Adrenal gland (tissue), 12 donors: ENCODE data around the gene RBM12. TPM values are rescaled to one million over a fixed set of nuclear protein-coding genes. Genes with fewer than 3 reads are reported as not detected.

Experiments
- DNase-seq, 7 donors: peaks; one replicate each; pipeline ENCODE4 v3.0.0-alpha.2; 2019 to 2020
- H3K27ac ChIP-seq, 5 donors: fragments of 200-600 bp; sonication (generic) in 4 of 5; 1 replicate in 3 of 5; 2 replicates in 2 of 5; pipeline versions ENCODE4 v1.5.1 to v1.8.0; 2016 to 2020; ENCODE audit warnings: mild to moderate bottlenecking in 1 of 5
- H3K27me3 ChIP-seq: fragments of 200-600 bp; 2 replicates; pipeline ENCODE4 v1.8.0; 2021
- H3K36me3 ChIP-seq, 2 donors: fragments of 200-600 bp; replicated peaks in 1 of 2; 1 replicate in 1 of 2; 2 replicates in 1 of 2; pipeline versions ENCODE4 v1.5.1 to v1.8.0; 2018 to 2022
- H3K4me1 ChIP-seq, 2 donors: fragments of 200-600 bp; replicated peaks in 1 of 2; 1 replicate in 1 of 2; 2 replicates in 1 of 2; pipeline versions ENCODE4 v1.5.1 to v1.8.0; 2018 to 2021
- H3K4me3 ChIP-seq, 4 donors: fragments of 200-600 bp; sonication (generic) in 3 of 4; one replicate each; pipeline ENCODE4 v1.5.1; 2016 to 2018
- H3K9me3 ChIP-seq, 3 donors: fragments of 200-600 bp; sonication (generic) in 1 of 3; replicated peaks in 1 of 3; 1 replicate in 2 of 3; 2 replicates in 1 of 3; pipeline versions ENCODE4 v1.5.1 to v1.8.0; 2016 to 2021
- POLR2A ChIP-seq, 2 donors: fragments of 450-650 bp; IDR thresholded peaks; one replicate each; pipeline ENCODE4 v1.6.1; 2017; ENCODE audit warnings: antibody characterized with exemption in 2 of 2, mild to moderate bottlenecking in 2 of 2, moderate library complexity in 1 of 2
- WGBS, 4 donors: extraction: QIAGEN DNeasy Blood & Tissue Kit in 2 of 4; methylation state at CpG; one replicate each; pipeline versions ENCODE4 v1.1.5 to v1.1.7; 2013 to 2017; 5-methylcytosine and 5-hydroxymethylcytosine counted together
- intact Hi-C, 2 donors: fragments of 100-400 bp; cut with DNase I; formaldehyde crosslinking; loops; one replicate each; pipeline versions ENCODE4 v1.14.1 to v1.15.0; 2022 to 2023
- polyA plus RNA-seq, 3 donors: library from polyadenylated mRNA; stranded (reverse); fragments of 200-250 nt in 2 of 3; fragments of 350-450 nt in 1 of 3; fragmentation: Illumina TruSeq in 1 of 3; extraction: RNeasy Lipid Tissue Mini Kit (QIAGEN cat#74804) in 1 of 3; gene quantifications; one replicate each; pipeline ENCODE4 v1.2.3, GENCODE V29; 2013 to 2014
- total RNA-seq, 9 donors: library from RNA; depleted of rRNA in 4 of 9; stranded (reverse); fragments of >200 nt in 4 of 9; fragments of 120-200 nt in 1 of 9; fragmentation: NEBNext Ultra II Directional in 1 of 9; extraction: Animal tissue kit (Norgen Biotek cat#: 25700) in 1 of 9; gene quantifications; one replicate each; pipeline versions ENCODE4 v1.1.0 to v1.2.4, GENCODE V29; 2013 to 2023
- TF ChIP-seq, protein P1 (sequence below), 6 experiments: fragments of 450-650 bp in 4 of 6; fragments of 200-600 bp in 2 of 6; sonication (generic) in 1 of 6; IDR thresholded peaks; 1 replicate in 5 of 6; 2 replicates in 1 of 6; pipeline versions ENCODE4 v1.5.1 to v1.8.0; 2016 to 2021; ENCODE audit warnings: antibody characterized with exemption in 6 of 6, mild to moderate bottlenecking in 2 of 6, moderate library complexity in 1 of 6
- donor health status: healthy with polysubstance abuse.
- donor health status: Bipolar disorder and iron deficiency.
- donor health status: DM: yes; HTN: yes; CAD: no.
- donor health status: DM: no; HTN: no; CAD: no.
- donor health status: DM: no; HTN: no; CAD: no.
- donor health status: DM: yes; HTN: yes; CAD: no.

RBM12 gene
- total and polyA plus RNA-seq, 12 donors: 7.7 to 98.6 (median 46.5) TPM

GRCh38 chr20:35601990-35602389, 62.7 kb downstream of the RBM12 start:
- WGBS, 4 donors: 29 to 70% (median 29%) methylated on average over 2 to 30 of the region's 30 CpGs; no CpG with 5 or more reads in 1 of the 4 donors
- TF ChIP-seq POLR2A (IDR thresholded peaks at IDR 0.05): no peak
- TF ChIP-seq, protein P1, sequence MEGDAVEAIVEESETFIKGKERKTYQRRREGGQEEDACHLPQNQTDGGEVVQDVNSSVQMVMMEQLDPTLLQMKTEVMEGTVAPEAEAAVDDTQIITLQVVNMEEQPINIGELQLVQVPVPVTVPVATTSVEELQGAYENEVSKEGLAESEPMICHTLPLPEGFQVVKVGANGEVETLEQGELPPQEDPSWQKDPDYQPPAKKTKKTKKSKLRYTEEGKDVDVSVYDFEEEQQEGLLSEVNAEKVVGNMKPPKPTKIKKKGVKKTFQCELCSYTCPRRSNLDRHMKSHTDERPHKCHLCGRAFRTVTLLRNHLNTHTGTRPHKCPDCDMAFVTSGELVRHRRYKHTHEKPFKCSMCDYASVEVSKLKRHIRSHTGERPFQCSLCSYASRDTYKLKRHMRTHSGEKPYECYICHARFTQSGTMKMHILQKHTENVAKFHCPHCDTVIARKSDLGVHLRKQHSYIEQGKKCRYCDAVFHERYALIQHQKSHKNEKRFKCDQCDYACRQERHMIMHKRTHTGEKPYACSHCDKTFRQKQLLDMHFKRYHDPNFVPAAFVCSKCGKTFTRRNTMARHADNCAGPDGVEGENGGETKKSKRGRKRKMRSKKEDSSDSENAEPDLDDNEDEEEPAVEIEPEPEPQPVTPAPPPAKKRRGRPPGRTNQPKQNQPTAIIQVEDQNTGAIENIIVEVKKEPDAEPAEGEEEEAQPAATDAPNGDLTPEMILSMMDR (IDR thresholded peaks at IDR 0.05): no peak
- Histone ChIP-seq H3K27me3 (no peaks in the 10 kb centered on the region), H3K36me3 (no peaks in the 10 kb centered on the region), H3K4me3 (peak overlapping the region in 2 of 4 donors; percentile 18 to 55), H3K9me3 (no peaks in the 10 kb centered on the region), H3K27ac (no peak overlapping the region), H3K4me1 (peaks cover 15 to 17% of the 10 kb centered on the region in 2 donors)
- no peak for DNase-seq
- intact Hi-C loops: no loop called here

DNA sequence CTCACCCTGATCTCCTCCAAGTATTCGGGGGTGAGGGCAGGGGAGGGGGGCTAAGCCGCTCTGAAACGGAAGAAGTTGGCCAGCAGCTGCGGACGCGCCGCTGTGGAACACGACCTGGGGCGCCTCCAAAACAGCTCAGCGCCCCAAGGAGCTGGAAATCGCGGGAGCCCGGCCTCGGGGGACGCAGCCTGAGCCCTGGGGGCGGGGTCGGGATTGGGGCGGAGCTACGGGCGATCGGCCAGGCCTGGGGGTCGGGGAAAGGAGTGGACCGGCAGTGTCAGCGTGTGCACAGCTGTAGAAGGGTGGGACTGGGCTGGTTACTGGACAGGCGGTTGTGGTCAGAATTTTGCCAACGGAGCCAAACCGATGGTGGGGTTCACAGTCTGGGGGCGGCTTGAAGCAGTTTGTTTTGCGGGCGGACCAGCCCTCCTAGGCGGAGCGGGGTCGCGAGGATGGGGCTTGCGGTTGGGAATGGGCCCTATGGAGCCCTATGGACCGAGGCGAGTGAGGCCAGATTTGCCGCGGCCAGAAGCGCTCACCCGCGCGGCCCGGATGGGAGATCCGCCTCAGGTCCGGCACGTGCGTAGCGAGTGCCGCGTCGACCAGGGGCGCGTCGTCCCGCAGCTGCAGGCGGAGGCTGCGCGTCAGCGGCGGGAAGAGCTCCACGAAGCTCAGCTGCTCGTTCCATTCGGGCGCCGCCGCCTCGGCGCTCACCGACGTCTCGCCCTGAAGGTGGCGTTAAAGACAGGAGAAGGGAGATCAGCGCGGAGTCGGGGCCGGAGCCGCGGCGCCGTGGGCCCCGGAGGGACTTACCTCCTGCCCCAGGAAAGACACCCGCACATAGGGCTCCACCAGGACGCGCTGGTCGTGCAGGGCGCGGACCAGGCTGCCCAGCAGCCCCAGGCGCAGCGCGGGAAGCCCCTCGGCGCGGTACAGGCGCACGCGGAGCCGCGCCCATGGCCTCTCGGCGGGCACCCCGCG, 63.4 kb downstream of the RBM12 start:
- intact Hi-C loops: no loop called here
- Histone ChIP-seq H3K4me3 (peak overlapping the region in 2 of 4 donors; percentile 18 to 55), H3K9me3 (no peaks in the 10 kb centered on the region), H3K36me3 (no peaks in the 10 kb centered on the region), H3K27me3 (no peaks in the 10 kb centered on the region), H3K27ac (no peak overlapping the region), H3K4me1 (peaks cover 15 to 17% of the 10 kb centered on the region in 2 donors)
- TF ChIP-seq, protein P1 (IDR thresholded peaks at IDR 0.05): peak; percentile 18 to 48 (median 26)
- peak in 1 of 2 donors; percentile 41 for TF ChIP-seq POLR2A (IDR thresholded peaks at IDR 0.05)
- 1 to 2% (median 1%) methylated on average over 10 to 103 of the region's 103 CpGs for WGBS, 4 donors
- peak; percentile 75 to 87 (median 79) for DNase-seq

DNA sequence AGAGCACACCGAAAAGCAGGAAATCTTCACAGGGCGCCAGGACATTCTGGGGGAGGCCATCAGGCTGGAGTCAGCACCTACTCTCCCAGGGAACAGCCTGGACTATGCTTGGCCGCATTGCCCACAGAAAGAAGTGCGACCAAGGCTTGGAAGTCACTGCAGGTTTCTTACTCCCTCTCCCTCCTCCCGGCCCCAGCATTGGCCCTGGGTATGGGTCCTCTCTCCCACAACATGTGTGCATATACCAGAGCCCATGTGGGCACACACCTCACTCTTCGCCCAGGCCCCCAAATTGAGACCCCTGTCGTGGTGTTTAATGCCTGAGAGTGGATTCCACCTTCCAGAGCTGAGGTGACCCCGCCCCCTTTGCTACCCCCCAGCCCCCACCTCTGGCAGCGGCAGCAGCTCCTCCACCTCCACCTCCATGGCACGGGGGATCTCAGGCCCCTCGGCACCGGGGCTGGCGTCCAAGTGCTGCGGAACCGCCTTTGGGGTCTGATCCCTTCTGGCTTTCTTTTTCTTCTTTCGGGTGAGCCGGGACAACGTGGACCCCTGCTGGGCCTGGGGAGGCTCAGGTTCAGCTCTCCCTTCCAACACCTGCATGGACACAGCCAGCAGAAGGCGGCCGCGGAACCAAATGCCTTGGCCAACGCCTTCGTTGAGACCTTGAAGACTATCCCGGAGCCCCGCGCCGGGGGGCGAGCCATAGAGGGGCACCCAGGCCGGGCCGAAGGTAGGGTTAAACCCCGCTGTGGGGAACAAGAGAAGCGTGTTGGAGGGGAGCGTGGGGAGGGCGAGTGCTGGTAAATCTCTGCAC, 64.3 kb downstream of the RBM12 start:
- peaks cover 15 to 17% of the 10 kb centered on the region in 2 donors for H3K4me1 ChIP-seq
- intact Hi-C loops: no loop called here
- H3K27ac ChIP-seq: no peak overlapping the region
- H3K9me3 ChIP-seq: no peaks in the 10 kb centered on the region
- 22 to 38% (median 29%) methylated on average over 14 to 34 of the region's 34 CpGs for WGBS, 4 donors
- H3K36me3 ChIP-seq: no peaks in the 10 kb centered on the region
- TF ChIP-seq, protein P1 (IDR thresholded peaks at IDR 0.05): no peak
- TF ChIP-seq POLR2A (IDR thresholded peaks at IDR 0.05): no peak
- peak overlapping the region in 2 of 4 donors; percentile 18 to 55 for H3K4me3 ChIP-seq
- no peak for DNase-seq
- H3K27me3 ChIP-seq: no peaks in the 10 kb centered on the region

DNA sequence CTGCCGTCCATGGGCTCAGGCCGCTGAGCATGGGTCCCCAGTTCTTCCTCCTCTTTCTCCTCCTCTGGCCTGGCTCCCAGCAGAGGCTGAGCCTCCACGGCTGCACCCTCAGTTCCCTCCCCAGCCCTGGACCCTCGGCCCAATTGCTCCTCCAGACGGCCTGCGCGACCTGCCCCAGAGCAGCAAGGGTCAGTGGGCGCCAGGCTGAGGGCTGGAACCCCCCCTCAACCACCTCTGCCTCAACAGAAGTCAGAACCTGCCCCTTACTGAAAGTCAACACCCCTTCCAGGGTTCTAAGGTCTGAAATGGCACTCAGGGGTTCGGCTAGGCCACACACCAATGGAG, 65.0 kb downstream of the RBM12 start:
- no peaks in the 10 kb centered on the region for H3K27me3 ChIP-seq
- intact Hi-C loops: no loop called here
- WGBS, 4 donors: 89 to 97% (median 93%) methylated on average over 5 to 9 of the region's 9 CpGs
- H3K36me3 ChIP-seq: no peaks in the 10 kb centered on the region
- no peak for TF ChIP-seq POLR2A (IDR thresholded peaks at IDR 0.05)
- TF ChIP-seq, protein P1 (IDR thresholded peaks at IDR 0.05): no peak
- no peak overlapping the region for H3K4me3 ChIP-seq
- H3K4me1 ChIP-seq: peaks cover 15 to 17% of the 10 kb centered on the region in 2 donors
- no peaks in the 10 kb centered on the region for H3K9me3 ChIP-seq
- H3K27ac ChIP-seq: no peak overlapping the region
- DNase-seq: no peak
